Globus pallidus (tissue), 1 donor: ENCODE data around the gene BOD1.

ENCODE experiments used
- DNase-seq: peaks from one replicate; pipeline ENCODE4 v3.0.0-alpha.2; 2015; ENCODE audit warnings: low spot score

The BOD1 gene

DNA sequence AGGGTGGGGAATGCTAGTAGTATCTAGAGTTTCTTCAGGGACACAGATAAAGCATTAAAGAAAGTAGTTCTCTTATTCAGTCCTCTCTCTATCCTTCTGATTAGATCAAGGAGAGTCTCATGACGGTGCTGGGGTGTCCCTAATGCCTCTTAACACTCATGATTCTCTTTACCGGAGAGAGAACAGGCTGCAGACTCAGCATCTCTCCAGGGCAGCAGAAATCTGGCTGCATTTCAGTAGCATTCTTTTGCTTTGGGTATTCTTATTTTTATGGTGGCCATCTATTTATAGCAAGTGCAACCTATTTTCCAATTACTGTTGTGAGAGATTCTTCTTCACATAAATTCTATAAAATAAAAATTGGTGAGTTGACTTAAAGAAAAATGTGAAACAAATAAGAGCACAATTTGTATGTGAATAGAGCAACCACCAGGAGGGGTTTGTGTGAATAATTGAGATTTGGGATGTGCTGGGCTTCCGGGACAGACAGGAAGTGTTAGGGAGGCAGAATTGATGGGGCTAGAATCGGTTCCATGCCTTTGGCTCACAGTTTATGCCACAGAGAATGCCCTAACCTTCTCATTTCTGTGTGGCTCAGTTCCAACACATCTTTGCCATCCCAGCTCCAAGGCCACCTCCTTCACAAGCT is 23.8 kb upstream of the BOD1 start:
- DNase-seq, result no peak

DNA sequence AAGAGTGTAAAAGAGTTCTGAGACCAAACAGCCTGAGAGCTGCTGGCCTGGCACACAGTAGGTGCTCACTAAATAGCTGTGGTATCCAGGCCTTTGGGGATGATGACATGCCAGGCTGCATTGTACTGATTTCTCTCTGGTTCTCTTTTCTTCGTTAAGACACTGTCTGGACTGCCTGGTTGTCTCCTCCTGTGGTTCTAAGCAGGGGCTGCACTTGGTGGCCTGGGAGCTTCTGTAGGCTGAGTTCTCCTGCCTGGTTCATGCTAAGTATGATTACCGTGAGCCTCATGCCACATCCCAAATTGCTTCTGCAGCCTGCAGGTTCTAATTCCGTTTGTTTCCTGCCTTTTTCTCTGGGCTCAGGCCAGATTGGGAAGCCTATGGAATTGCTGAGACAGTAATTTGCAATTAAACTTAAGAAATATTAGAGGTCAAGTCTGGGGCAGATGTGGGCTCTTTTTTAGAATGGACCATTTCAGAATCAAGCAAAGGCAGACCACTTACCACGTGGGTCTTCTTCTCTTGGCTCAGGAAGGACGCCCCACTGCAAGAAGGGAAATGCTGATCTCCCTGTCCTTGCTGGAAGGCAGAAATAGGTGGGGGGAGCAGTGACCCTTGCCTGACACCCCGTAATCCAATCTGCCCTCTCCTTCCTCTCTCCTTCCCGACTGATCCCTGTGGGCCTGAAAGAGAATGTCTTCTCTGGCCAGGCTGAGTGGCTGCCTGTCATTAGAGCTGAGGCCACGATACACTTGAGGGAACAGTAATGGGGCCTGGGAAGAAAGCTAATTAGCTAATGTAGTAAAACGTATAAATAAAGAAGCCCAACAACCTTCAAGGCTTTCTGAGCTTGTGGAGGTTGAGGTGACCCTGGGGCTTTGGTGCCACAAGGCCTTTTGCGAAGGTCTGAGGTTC is 21.9 kb upstream of the BOD1 start:
- no peak for DNase-seq

DNA sequence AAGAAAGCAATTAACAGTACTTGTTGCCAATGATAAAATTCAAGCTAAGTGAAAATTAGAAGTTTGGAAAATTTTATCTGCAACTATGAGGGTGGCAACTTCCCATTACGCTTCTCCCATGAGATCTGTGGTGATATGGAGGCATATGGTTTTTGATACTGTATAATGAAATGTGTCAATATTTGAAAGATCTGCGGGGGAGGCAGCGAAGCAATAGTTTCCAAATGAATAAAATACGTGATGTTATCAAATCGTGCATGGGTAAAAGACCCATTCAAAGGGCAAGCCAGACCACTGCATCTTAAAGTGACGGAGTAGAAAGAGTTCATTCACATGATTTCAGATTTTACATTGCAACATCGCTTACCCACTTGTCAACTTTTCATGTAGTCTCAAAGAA is 20.9 kb upstream of the BOD1 start:
- no peak for DNase-seq

DNA sequence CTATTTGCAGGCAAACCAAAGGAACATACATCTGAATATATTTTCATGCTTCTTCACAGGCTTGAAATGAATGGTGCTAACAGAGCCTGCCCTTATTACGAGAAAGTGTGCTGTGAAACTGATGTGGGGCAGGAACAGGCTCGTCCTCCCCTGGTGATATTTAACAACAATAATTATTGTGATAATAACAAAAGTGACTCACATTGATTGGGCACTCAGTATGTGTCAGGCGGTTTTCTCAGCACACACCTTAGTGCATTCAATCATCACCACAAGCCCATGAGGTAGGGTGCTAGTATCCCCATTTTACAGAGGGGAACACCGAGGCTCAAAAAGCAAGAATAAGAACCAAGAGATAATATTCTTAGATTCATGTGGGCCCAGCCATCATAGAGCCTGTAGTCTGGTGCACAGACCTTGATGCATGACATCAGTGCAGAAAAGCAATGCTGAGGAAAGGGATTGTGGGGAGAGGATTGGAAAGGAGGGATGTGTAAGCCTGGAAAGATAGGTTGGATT is 18.1 kb upstream of the BOD1 start:
- no peak for DNase-seq

DNA sequence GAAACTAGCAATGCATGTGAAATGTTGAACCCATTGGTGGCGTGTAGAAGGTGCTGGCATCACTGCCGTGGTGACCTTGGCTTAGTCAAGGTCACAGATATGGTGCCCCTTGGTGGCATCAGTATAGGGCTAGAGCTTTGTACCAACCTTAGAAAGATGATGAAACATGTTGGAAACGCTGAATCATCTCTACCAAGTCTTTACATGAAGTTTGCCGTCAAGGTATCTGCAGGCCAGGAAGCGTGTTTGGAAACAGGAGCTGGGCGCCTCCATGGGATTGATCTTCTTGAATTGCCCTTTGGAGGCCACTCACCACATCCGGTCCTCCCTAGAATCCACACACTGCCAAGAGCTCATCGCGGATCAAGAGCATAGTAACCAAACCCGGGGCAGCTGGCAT is 16.9 kb upstream of the BOD1 start:
- no peak for DNase-seq

DNA sequence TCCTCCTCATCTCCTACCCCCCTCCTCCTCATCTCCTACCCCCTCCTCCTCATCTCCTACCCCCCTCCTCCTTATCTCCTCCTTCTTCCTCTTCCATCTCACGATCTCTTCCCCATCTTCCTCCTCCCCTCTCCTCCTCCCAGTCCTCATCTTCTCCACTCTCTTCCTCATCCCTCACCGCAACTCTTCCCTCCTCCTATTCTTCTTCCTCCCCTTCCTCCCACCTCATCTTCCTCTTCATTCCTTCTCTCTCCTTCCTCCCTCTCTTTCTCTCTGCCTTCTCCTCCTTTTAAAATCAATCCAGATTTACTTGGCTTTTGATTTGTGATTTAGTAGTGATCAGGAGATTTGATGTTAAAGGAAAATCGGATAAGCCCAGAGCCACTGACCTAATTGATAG is 15.0 kb upstream of the BOD1 start:
- DNase-seq, result no peak

DNA sequence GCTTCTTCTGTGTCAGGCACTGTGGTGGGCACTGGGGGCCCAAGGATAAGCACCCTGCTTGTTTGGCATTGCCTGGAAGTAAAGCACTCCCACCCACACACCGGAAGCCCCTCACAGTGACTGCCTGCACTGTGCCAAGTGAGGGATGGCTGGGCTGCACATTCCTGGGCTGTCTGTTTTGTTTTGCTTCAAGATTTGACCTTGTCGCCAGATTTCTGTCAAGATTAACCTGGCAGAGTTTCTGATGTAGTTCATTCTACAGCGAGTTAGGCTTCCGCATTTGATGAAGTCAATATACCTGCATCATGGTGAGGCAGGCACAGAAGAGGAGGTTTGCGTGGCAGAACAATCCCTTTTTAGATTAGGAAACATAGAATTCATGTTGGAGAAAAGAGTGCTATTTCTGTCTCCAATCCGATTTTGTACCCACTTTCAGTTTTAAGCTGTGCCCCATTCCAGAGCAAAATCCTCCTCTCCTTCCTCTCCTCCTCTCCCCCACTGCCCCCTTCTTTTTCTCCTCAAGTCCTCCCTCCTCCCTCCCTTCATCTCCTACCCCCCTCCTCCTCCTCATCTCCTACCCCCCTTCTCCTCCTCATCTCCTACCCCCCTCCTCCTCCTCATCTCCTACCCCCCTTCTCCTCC is 14.4 kb upstream of the BOD1 start:
- no peak for DNase-seq

DNA sequence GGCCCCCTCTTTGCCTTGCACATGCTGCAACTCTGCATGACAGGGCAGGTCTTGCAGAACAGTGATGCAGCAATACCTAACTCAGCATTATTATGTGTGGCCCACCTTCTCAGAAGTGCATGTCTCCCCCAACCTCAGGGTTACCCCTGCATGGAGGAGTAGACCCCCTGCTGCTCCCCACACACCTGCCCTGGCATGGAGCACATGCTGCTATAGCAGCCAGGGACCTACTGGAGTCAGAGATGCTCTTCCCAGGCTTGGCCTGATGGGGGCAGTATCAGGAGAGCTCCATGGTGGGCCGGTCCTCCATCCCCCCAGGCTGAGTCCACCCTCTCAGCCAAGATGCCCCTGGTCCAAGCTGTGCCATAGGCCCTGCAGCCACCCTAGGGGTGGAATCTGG is 13.2 kb upstream of the BOD1 start:
- no peak for DNase-seq

DNA sequence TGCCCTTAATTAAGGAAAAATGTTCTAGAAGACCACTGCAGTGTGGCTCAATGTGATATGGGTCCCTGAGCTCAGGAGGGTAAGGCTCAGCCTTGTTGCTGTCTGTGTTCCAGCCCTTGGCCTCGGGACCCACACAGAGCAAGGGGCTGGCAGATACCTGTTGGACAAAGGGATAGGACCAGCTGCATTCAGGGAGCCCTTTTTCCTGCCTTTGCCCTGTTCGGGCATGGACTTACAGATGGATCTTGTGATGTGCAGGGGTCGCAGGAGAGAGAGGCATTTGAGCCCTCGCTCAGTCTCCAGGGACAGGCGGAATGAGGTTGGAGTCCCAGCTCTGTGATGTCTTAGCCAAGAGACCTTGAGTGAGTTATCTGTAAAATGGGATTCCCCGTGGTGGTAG is 12.1 kb upstream of the BOD1 start:
- no peak for DNase-seq

DNA sequence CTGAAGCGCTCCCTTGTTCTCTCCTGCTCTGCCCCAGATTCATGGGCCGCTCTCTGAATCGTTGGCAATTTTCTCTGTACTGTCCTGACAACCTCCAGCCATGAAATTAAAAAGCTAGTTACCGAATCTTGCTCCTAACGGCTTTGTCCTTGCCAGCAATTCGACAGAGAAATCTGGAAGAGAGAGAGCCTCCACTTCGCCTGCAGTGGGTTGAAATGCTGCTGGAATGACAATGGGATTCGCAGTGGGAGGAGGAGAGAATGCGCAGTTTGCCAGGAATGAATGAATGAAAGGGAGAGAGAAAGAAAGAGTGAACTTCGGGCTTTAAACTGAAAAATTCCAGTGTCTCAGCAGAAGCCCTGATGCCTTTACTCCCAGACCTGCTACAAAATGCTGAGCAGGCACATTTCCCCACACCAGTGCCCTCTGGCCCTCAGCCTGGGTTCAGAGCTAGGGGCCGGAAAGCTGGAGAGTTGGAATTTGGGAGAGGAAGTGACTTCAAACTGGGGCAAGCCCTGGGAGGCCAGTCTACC is 11.5 kb upstream of the BOD1 start:
- peak; percentile 87 for DNase-seq

DNA sequence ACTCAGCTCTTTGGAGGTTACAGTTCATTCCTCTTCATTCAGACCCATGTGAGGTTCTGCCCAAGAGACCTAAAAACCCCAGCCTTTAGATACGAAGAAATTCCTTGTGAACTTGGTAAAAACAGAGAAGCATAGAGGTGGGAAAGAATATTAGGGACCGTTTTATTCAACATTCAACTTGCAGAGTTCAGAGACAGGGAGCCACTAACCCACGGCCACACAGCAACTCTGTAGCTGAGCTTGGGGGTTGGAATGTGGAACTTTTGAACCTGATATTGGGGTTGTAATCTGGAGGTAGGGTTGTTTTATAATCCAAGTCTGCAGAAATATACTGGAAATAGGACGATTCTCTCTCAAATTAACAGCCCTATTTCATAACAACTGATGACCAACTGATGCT is 10.8 kb upstream of the BOD1 start:
- no peak for DNase-seq

DNA sequence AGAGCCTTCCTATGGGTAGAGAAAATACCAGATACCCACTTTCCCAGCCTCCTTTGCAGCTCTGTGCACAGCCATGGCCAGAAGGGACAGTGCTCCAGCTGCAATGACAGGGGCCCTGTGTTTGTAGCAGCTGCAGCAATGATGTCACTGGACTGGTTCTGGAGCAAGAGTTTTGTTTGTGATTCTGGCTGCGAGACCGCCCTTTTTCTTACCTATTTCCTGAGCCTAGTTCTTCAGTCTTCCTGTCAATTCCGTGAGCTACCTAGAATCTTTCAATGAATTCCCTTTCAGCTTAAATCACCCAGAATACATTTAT is 10.0 kb upstream of the BOD1 start:
- peak; percentile 86 for DNase-seq

DNA sequence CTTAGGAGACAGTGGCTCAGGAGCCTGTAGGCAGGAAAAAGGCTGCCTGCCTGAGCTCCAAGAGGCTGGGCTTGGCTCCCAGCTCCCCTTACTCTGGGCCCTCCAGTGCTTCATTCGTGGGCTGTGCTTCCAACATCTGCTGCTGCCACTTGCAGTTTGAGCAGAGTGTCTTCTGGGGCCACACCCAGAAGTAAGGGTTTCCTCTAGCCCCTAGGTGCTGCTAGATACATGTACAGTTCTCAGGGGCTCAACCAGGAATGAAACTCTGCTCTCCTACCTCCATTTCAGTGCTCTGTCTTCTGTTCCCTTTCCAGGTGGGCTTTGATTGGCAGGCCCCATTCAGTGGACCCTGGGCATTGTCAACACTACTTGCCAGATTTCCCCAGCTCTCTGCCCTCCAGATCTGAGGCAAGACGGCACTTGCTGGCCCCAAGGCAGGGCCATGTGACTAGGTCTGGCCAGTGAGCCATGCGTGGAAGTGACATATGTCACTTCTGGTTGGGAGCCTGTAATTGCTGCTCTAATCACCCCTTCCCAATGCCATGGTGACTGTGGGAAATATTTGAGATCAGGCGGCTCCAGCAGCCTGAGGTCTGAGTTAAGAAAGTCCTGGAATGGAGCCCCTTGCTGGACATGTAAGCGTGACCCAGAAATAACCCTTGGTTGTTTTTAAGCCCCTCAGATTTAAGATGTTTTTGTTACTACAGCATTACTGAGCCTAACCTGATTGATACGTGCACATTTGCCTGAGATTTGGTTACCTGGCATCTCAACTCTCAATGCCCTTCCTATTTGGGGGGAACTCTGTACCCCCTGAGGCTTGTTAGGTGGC is 9.4 kb upstream of the BOD1 start:
- no peak for DNase-seq

DNA sequence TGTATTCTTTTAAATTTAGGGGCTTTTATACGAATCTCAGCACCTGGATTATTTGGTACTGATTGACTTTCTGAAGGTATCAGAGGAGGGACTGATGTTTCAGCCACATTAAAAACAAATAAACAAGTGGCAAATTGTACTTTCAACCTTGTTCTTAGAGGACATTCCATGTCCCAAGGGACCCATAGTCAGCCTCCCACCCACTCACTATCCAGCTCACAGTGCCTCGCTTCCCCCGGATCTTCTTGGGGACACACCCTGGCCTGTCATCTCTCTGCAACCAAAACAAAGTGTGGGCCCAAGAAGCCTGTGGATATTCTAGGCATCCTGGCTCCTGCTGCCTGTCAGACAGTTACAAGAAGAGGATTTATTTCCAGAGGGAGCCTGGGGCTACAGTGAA is 8.8 kb upstream of the BOD1 start:
- no peak for DNase-seq

DNA sequence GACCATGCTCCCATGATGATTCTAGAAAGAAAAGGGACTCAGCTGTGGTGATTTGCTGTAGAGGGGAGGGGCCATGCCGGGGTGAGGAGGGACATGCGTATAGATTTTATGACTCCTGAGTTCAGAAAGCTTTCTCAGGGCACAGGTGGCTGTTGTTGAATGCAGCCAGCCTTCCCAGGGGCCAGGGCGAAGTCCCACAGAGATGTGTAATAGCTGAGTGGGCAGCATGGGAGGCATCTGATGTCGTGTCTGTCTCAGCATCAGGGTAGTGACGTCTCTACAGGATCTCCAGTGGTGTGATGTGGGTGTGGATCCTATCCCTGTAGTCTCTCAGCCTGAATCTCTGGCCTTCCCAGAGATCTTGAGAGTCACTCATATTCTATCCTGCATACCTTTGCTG is 7.8 kb upstream of the BOD1 start:
- DNase-seq, result no peak

DNA sequence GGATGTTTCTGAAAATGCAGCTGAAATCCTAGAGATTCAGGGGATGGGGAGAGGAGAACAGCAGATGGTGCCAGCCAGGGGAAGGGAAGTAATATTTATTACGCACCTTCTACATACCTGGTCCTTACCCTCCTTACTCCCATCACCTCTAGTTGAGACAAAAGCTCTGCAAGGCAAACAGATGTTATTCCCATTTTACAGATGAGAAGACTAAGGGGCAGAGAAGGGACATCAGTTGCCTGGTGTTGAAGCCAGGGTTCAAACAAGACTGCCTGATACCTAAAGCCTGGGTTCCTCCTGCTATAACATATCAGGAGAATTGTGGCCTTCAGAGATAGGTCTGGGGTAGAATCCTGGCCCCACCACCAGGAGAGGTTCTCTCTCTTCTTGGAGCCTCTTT is 7.3 kb upstream of the BOD1 start:
- no peak for DNase-seq

DNA sequence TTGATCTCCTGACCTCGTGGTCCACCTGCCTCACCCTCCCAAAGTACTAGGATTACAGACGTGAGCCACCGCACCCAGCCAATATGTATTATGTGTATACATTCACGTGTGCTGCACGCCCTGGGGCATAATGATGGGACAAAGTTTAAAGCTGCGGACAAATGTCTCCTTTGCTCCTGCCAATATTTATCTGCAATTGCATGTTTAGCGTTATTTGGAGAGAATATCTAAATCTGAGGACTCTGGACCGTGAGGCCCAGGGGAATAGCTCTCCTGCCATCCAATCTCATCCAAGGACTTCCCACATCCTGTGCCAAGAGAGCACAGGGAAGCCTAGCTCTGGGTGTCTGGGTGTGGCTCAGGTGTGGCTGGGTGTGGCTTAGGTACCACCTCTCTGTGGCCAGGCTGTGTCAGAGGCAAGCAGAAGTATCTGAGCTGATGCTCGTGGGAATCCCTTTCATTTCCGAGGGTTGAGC is 6.9 kb upstream of the BOD1 start:
- DNase-seq, result no peak

DNA sequence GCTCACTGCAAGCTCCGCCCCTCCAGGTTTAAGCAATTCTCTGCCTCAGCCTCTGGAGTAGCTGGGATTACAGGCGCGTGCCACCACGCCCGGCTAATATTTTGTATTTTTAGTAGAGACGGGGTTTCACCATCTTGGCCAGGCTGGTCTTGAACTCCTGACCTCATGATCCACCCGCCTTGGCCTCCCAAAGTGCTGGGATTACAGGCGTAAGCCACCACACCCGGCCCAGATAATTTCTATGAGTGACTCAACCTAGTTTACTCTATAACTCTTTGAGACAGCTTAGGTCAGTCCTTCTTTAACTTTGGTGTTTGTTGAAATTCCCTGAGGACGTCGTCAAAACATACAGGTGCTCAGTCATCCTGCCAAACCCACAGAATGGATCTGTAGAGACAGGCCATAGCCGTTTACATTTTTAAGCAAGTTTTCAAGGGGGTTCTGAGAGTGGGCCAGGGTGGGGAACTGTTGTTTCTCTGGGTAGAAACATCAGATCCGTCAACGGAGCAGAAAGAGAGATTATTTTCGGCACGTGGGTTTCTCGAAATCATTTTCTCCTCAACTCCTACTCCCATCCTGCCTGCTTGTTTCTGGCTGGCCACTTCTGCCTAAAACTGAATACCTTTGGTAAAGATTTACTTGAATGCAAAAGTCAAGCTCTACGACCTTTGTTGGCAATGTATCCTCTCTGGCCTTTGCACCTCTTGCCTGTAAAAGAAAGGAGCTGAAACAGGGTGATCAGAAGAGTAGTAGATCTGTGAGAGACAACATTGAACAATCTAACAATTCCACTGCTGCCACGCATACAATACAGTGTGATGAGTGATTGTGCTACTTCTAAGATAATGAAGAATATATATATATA is 6.0 kb upstream of the BOD1 start:
- DNase-seq, result no peak

DNA sequence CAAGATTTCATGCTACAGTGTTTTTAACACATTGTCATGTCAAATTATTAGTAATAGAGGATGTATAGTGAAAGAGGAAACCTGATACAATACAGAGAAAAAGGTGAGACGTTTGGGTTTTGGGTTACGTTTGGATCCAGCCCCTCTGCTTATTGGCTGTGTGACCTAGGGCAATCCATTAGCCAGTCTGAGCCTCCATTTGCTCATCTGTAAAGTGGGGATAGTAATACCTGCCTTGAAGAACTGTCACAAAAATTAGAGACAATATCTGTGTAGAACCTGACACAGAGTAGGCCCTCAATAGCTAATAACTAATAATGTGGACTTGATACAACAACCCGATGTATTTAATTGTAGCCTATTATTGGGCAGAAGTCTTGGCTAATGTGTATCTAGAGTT is 4.3 kb upstream of the BOD1 start:
- no peak for DNase-seq

DNA sequence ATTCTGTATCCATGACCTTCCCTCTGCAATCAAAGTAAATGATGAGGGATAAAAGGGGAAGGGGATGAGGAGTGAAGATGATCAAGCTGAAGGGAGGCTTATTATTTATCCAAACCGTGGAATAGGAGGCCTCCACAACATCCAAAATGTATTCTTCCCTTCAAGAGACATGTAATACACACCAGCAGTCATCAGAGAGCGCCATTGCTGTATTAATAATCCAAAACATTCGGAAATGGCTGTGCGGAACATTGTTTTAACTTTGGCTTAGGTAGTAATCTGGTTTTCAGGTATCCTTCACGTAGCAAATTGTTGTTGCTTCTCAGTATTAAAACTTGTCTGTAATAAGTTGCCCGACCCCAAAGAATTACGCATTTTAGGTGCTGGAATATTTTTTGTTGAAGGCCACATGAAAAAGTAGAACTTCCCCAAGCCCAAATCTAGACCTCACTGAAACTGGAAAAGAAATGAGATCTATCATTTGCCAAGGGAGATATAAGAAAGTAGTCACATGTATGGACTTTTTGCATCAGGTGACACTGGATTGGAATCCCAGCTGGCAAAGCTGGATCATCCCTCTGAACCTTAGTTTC is 2.6 kb upstream of the BOD1 start:
- DNase-seq, result peak; percentile 69
